H9 (cell line): Measurements from ENCODE around the gene PREX1. TPM values are rescaled to one million over a fixed set of nuclear protein-coding genes. Genes with fewer than 3 reads are reported as not detected.
"Not testable (repeated sequence)": the region's sequence is repeated elsewhere in the genome, so short reads cannot be mapped to it uniquely, and the experiment has no call there.

ENCODE experiments used
- DNase-seq: peaks from one replicate; pipeline ENCODE4 v3.0.0-alpha.2; 2017
- H2AFZ ChIP-seq: one replicate; pipeline ENCODE4 v1.6.1; 2013; ENCODE audit warnings: mild to moderate bottlenecking, low read length, control low read depth, moderate library complexity
- H2AK5ac ChIP-seq: 2 replicates; pipeline ENCODE4 v1.6.1; 2013; ENCODE audit warnings: low read length, control low read depth, mixed read lengths; ENCODE audit not compliant: insufficient read length
- H2BK120ac ChIP-seq: one replicate; pipeline ENCODE4 v1.6.1; 2013; ENCODE audit warnings: low read depth, mild to moderate bottlenecking, low read length, control low read depth, inconsistent platforms; ENCODE audit not compliant: poor library complexity, severe bottlenecking
- H2BK12ac ChIP-seq: 2 replicates; pipeline ENCODE4 v1.6.1; 2013; ENCODE audit warnings: low read length, control low read depth, mixed read lengths, low read depth; ENCODE audit not compliant: insufficient read length
- H2BK15ac ChIP-seq: 2 replicates; pipeline ENCODE4 v1.6.1; 2013; ENCODE audit warnings: low read depth, low read length, control low read depth
- H2BK20ac ChIP-seq: one replicate; pipeline ENCODE4 v1.6.1; 2013; ENCODE audit warnings: low read depth, mild to moderate bottlenecking, low read length, control low read depth, inconsistent platforms; ENCODE audit not compliant: poor library complexity, severe bottlenecking
- H2BK5ac ChIP-seq: 2 replicates; pipeline ENCODE4 v1.6.1; 2013; ENCODE audit warnings: low read length, control low read depth, mixed read lengths; ENCODE audit not compliant: insufficient read length
- H3K14ac ChIP-seq: 2 replicates; pipeline ENCODE4 v1.6.1; 2013; ENCODE audit warnings: low read length, control low read depth; ENCODE audit not compliant: insufficient read depth
- H3K18ac ChIP-seq: 2 replicates; pipeline ENCODE4 v1.6.1; 2013; ENCODE audit warnings: low read depth, mild to moderate bottlenecking, mixed read lengths, low read length, control low read depth; ENCODE audit not compliant: insufficient read length
- H3K23ac ChIP-seq: 2 replicates; pipeline ENCODE4 v1.6.1; 2013; ENCODE audit warnings: low read length, control low read depth, mixed read lengths, low read depth; ENCODE audit not compliant: insufficient read length
- H3K23me2 ChIP-seq: 2 replicates; pipeline ENCODE4 v1.6.1; 2013; ENCODE audit warnings: low read depth, mild to moderate bottlenecking, mixed read lengths, low read length, control low read depth; ENCODE audit not compliant: insufficient read length, poor library complexity, severe bottlenecking
- H3K27ac ChIP-seq: 2 replicates; pipeline ENCODE4 v1.5.1; 2013; ENCODE audit warnings: low read length, control low read depth, mixed read lengths, low read depth; ENCODE audit not compliant: insufficient read length
- H3K27me3 ChIP-seq: 2 replicates; pipeline ENCODE4 v1.6.1; 2013; ENCODE audit warnings: low read length, control low read depth, inconsistent platforms; ENCODE audit not compliant: insufficient read depth
- H3K4ac ChIP-seq: 2 replicates; pipeline ENCODE4 v1.6.1; 2013; ENCODE audit warnings: low read depth, mild to moderate bottlenecking, control low read depth, inconsistent platforms, low read length, moderate library complexity
- H3K4me1 ChIP-seq: 2 replicates; pipeline ENCODE4 v1.6.1; 2013; ENCODE audit warnings: low read length, control low read depth, inconsistent platforms; ENCODE audit not compliant: insufficient read depth
- H3K4me2 ChIP-seq: 2 replicates; pipeline ENCODE4 v1.6.1; 2013; ENCODE audit warnings: low read length, control low read depth, mixed read lengths; ENCODE audit not compliant: insufficient read length, insufficient read depth
- H3K56ac ChIP-seq: 2 replicates; pipeline ENCODE4 v1.6.1; 2013; ENCODE audit warnings: low read depth, mild to moderate bottlenecking, mixed read lengths, low read length, control low read depth; ENCODE audit not compliant: insufficient read length
- H3K79me1 ChIP-seq: 2 replicates; pipeline ENCODE4 v1.6.1; 2013; ENCODE audit warnings: low read depth, mild to moderate bottlenecking, moderate library complexity, low read length, control low read depth, inconsistent platforms; ENCODE audit not compliant: insufficient read depth, poor library complexity, severe bottlenecking
- H3K79me2 ChIP-seq: 2 replicates; pipeline ENCODE4 v1.6.1; 2013; ENCODE audit warnings: low read length, control low read depth, inconsistent platforms; ENCODE audit not compliant: insufficient read depth
- H3K9ac ChIP-seq: 2 replicates; pipeline ENCODE4 v1.6.1; 2013; ENCODE audit warnings: low read length, control low read depth, mixed read lengths; ENCODE audit not compliant: insufficient read length; ENCODE audit errors: extremely low read depth
- H3K9me3 ChIP-seq: one replicate; pipeline ENCODE4 v1.6.1; 2013; ENCODE audit warnings: low read depth, low read length, inconsistent platforms; ENCODE audit not compliant: control insufficient read depth
- H3T11ph ChIP-seq: one replicate; pipeline ENCODE4 v1.6.1; 2013; ENCODE audit warnings: mild to moderate bottlenecking, low read length, control low read depth, inconsistent platforms
- H4K20me1 ChIP-seq: one replicate; pipeline ENCODE4 v1.6.1; 2013; ENCODE audit not compliant: control insufficient read depth, insufficient read length, insufficient read depth
- H4K5ac ChIP-seq: 2 replicates; pipeline ENCODE4 v1.6.1; 2013; ENCODE audit warnings: low read depth, mild to moderate bottlenecking, mixed read lengths, low read length, control low read depth; ENCODE audit not compliant: insufficient read length
- H4K8ac ChIP-seq: replicated peaks from 2 replicates; pipeline ENCODE4 v1.6.1; 2013; ENCODE audit warnings: low read length, control low read depth, mixed read lengths, low read depth; ENCODE audit not compliant: insufficient read length
- H4K91ac ChIP-seq: 2 replicates; pipeline ENCODE4 v1.6.1; 2013; ENCODE audit warnings: low read depth, mild to moderate bottlenecking, moderate library complexity, mixed read lengths, low read length, control low read depth; ENCODE audit not compliant: insufficient read length
- H3K27ac Mint-ChIP-seq, 3 experiments: 2 replicates in 2 of 3; 3 replicates in 1 of 3; pipeline ENCODE4 v1.8.0; 2020 to 2021; ENCODE audit warnings: mixed read lengths in 3 of 3, mild to moderate bottlenecking in 1 of 3, moderate library complexity in 1 of 3
- H3K27me3 Mint-ChIP-seq: 2 replicates; pipeline ENCODE4 v1.8.0; 2021; ENCODE audit warnings: low read depth, mild to moderate bottlenecking, moderate library complexity, mixed read lengths
- H3K36me3 Mint-ChIP-seq, 3 experiments: 2 replicates in 2 of 3; 3 replicates in 1 of 3; pipeline ENCODE4 v1.8.0; 2020 to 2021; ENCODE audit warnings: low read depth in 3 of 3, mixed read lengths in 3 of 3; ENCODE audit not compliant: insufficient read depth in 1 of 3
- H3K4me1 Mint-ChIP-seq, 2 experiments: 2 replicates each; pipeline ENCODE4 v1.8.0; 2020; ENCODE audit warnings: mixed read lengths in 2 of 2
- H3K4me3 Mint-ChIP-seq, 2 experiments: 2 replicates in 1 of 2; 3 replicates in 1 of 2; pipeline ENCODE4 v1.8.0; 2020 to 2021; ENCODE audit warnings: mild to moderate bottlenecking in 2 of 2, mixed read lengths in 2 of 2, moderate library complexity in 1 of 2
- H3K9me3 Mint-ChIP-seq, 2 experiments: 2 replicates in 1 of 2; 3 replicates in 1 of 2; pipeline ENCODE4 v1.8.0; 2020; ENCODE audit warnings: mild to moderate bottlenecking in 2 of 2, mixed read lengths in 2 of 2, moderate library complexity in 1 of 2
- CTCF ChIP-seq: fragments of 200-600 bp; sonication (generic); conservative IDR thresholded peaks from 3 replicates; pipeline ENCODE4 v1.8.0; 2021; ENCODE audit warnings: antibody characterized with exemption, mild to moderate bottlenecking
- WGBS: extraction: QIAGEN DNeasy Blood & Tissue Kit; methylation state at CpG from one replicate; pipeline ENCODE4 v1.1.7; 2013; ENCODE audit warnings: missing lambda C conversion rate, low lambda C conversion rate, mixed read lengths; ENCODE audit not compliant: insufficient read length; ENCODE audit errors: extremely low coverage; 5-methylcytosine and 5-hydroxymethylcytosine counted together
- total RNA-seq: library from RNA; stranded (reverse); gene quantifications from 2 replicates; pipeline ENCODE4 v1.2.1, GENCODE V29; 2021

Gene PREX1
- total RNA-seq, 1 experiment from 2014 or later = 6.6 TPM

GRCh38 chr20:48844996-48845395 is 17.2 kb upstream of the PREX1 start:
- H3K9ac ChIP-seq = no peak overlapping the region
- H3K27ac ChIP-seq = no peak overlapping the region
- no peak overlapping the region for H4K8ac ChIP-seq
- H3K23me2 ChIP-seq = no peaks in the 10 kb centered on the region
- no peaks in the 10 kb centered on the region for H3K4me1 ChIP-seq
- no peak for TF ChIP-seq CTCF
- H2BK15ac ChIP-seq = no peak overlapping the region
- Mint-ChIP-seq H3K36me3 (no peaks in the 10 kb centered on the region), H3K27ac (no peak overlapping the region), H3K4me3 (no peak overlapping the region), H3K27me3 (peaks cover 3% of the 10 kb centered on the region), H3K4me1 (peaks cover 12 to 17% of the 10 kb centered on the region in 2 experiments), H3K9me3 (no peaks in the 10 kb centered on the region; a peak in 1 of 5 replicates)
- no peak for DNase-seq
- H3K79me2 ChIP-seq = no peaks in the 10 kb centered on the region
- H2BK5ac ChIP-seq = no peak overlapping the region
- no peak overlapping the region for H2BK20ac ChIP-seq
- no peak overlapping the region for H2AK5ac ChIP-seq
- no peaks in the 10 kb centered on the region for H3K9me3 ChIP-seq
- no peak overlapping the region for H3K56ac ChIP-seq
- no peak overlapping the region for H3K4me2 ChIP-seq
- no peak overlapping the region for H3K18ac ChIP-seq
- no peaks in the 10 kb centered on the region for H4K20me1 ChIP-seq
- H2BK120ac ChIP-seq = no peak overlapping the region
- no peak overlapping the region for H2BK12ac ChIP-seq
- H2AFZ ChIP-seq = no peak overlapping the region
- no CpG with 5 or more reads among the region's 4 CpGs for WGBS
- no peaks in the 10 kb centered on the region for H3K27me3 ChIP-seq
- H3K23ac ChIP-seq = no peak overlapping the region
- H3K4ac ChIP-seq = no peak overlapping the region
- H4K5ac ChIP-seq = no peak overlapping the region
- no peaks in the 10 kb centered on the region for H3K79me1 ChIP-seq
- no peak overlapping the region for H3T11ph ChIP-seq
- no peak overlapping the region for H4K91ac ChIP-seq
- no peak overlapping the region for H3K14ac ChIP-seq

GRCh38 chr20:48843896-48844295 is 16.1 kb upstream of the PREX1 start:
- not testable (repeated sequence) for H2AFZ ChIP-seq, H3K4me3 Mint-ChIP-seq, DNase-seq, H3K4ac ChIP-seq, H2BK120ac ChIP-seq, H3K36me3 Mint-ChIP-seq, H3K56ac ChIP-seq, H3K27me3 Mint-ChIP-seq, H4K8ac ChIP-seq, H3K4me2 ChIP-seq, H4K20me1 ChIP-seq, H2BK12ac ChIP-seq, H3K4me1 ChIP-seq, H3K9me3 ChIP-seq, H4K91ac ChIP-seq, H3K9ac ChIP-seq, H3K14ac ChIP-seq, H3T11ph ChIP-seq, H3K79me2 ChIP-seq, H2AK5ac ChIP-seq, H3K27me3 ChIP-seq, H3K27ac Mint-ChIP-seq, H3K23me2 ChIP-seq, H2BK20ac ChIP-seq, H3K9me3 Mint-ChIP-seq, H2BK5ac ChIP-seq, H3K18ac ChIP-seq, H4K5ac ChIP-seq, H3K27ac ChIP-seq, H3K79me1 ChIP-seq, H2BK15ac ChIP-seq, H3K23ac ChIP-seq
- peaks cover 12 to 17% of the 10 kb centered on the region in 2 experiments for H3K4me1 Mint-ChIP-seq
- no CpG with 5 or more reads among the region's 2 CpGs for WGBS
